Type B pancreatic cell (in vitro differentiated cells): ENCODE measurements around the gene PDE4B. TPM values are rescaled to one million over a fixed set of nuclear protein-coding genes. Genes with fewer than 3 reads are reported as not detected.

Experiments used
- DNase-seq: peaks from one replicate; pipeline ENCODE4 v3.0.0; 2021; ENCODE audit warnings: mixed read lengths; ENCODE audit not compliant: unreplicated experiment; ENCODE audit errors: extremely low spot score
- H3K27ac Mint-ChIP-seq: 2 replicates; pipeline ENCODE4 v1.8.0; 2021; ENCODE audit warnings: mild to moderate bottlenecking, mixed read lengths
- H3K27me3 Mint-ChIP-seq: 2 replicates; pipeline ENCODE4 v1.8.0; 2021; ENCODE audit warnings: mixed read lengths
- H3K36me3 Mint-ChIP-seq: 2 replicates; pipeline ENCODE4 v1.8.0; 2021; ENCODE audit warnings: mixed read lengths
- H3K4me1 Mint-ChIP-seq: one replicate; pipeline ENCODE4 v1.8.0; 2021; ENCODE audit warnings: mixed read lengths; ENCODE audit not compliant: unreplicated experiment
- H3K4me3 Mint-ChIP-seq: 2 replicates; pipeline ENCODE4 v1.8.0; 2021; ENCODE audit warnings: mild to moderate bottlenecking, mixed read lengths
- H3K9me3 Mint-ChIP-seq: 2 replicates; pipeline ENCODE4 v1.8.0; 2021; ENCODE audit warnings: mixed read lengths
- total RNA-seq: library from RNA; stranded (reverse); gene quantifications from 2 replicates; pipeline ENCODE4 v1.2.1, GENCODE V29; 2021; ENCODE audit warnings: low replicate concordance
- TF ChIP-seq, protein P1 (sequence below): fragments of 200-600 bp; sonication (generic); conservative IDR thresholded peaks from 2 replicates; pipeline ENCODE4 v1.5.0; 2021; ENCODE audit warnings: antibody characterized with exemption, mild to moderate bottlenecking

Gene PDE4B
- total RNA-seq, 1 donor from 2014 or later = 4.7 TPM

DNA sequence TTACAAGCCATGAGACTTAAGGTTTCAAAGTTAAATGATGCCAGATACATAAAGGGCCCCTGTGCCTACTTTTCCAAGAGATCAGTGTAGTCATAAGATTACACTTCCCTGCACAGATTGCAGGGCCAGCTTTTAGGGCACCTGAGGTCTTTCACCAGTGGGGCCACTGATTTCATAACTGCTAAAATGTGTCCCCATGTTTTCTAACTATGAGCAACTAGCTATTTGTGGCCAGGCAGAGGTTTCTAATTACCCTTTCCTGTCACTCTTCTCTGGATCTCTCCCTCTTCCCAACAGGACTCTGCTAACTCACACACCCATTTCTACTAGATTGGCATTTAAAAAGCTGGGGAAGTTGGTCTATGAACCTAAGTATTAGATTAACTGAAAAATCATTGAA lies 534.2 kb downstream of the PDE4B start:
- Mint-ChIP-seq H3K36me3 (no peaks in the 10 kb centered on the region), H3K27ac (no peak overlapping the region), H3K27me3 (no peaks in the 10 kb centered on the region), H3K9me3 (no peaks in the 10 kb centered on the region), H3K4me3 (no peak overlapping the region), H3K4me1 (peaks cover 9% of the 10 kb centered on the region)
- no peak for DNase-seq
- TF ChIP-seq, protein P1, sequence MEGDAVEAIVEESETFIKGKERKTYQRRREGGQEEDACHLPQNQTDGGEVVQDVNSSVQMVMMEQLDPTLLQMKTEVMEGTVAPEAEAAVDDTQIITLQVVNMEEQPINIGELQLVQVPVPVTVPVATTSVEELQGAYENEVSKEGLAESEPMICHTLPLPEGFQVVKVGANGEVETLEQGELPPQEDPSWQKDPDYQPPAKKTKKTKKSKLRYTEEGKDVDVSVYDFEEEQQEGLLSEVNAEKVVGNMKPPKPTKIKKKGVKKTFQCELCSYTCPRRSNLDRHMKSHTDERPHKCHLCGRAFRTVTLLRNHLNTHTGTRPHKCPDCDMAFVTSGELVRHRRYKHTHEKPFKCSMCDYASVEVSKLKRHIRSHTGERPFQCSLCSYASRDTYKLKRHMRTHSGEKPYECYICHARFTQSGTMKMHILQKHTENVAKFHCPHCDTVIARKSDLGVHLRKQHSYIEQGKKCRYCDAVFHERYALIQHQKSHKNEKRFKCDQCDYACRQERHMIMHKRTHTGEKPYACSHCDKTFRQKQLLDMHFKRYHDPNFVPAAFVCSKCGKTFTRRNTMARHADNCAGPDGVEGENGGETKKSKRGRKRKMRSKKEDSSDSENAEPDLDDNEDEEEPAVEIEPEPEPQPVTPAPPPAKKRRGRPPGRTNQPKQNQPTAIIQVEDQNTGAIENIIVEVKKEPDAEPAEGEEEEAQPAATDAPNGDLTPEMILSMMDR = no peak

DNA sequence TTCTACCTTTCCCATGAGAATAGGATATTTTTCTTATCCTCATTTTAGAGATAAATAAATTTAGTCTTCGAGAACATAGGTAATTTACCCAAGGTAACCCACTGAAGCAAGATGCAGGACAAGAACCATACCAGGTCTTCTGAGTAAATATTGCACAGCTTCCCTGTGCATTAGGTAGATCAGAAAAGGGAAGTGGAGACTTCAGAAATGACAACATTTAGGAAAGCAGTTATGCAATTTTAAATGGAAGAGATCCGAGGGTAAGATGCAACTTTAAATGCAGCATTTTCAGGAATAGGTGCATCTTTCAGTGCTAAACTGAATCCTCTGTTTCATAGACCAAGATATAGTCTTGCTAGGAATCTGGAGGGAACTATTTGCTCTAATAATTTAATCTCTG lies 534.9 kb downstream of the PDE4B start:
- DNase-seq = no peak
- Mint-ChIP-seq H3K27ac (no peak overlapping the region), H3K4me3 (no peak overlapping the region)

DNA sequence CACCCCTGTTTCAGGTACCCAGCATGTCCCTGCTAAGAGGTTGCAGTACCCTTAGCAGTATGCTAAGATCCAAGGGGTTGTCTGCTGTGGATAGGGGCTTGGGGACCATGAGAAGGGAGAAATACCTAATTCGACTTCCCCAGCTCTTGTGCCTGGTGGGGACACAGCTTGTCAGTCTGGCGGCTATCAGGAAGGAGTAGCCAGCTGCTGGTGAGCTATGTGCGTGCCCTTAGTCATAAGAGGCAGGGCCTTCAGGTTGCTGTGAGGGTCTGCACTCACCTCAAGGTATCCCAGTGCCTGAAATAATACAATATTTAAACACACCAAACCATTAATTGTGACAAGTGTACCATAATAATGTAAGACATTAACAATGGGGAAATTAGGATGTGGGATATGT lies 536.2 kb downstream of the PDE4B start:
- no peak overlapping the region for H3K27ac Mint-ChIP-seq
- no peak overlapping the region for H3K4me3 Mint-ChIP-seq
- peaks cover 26% of the 10 kb centered on the region for H3K4me1 Mint-ChIP-seq

More for the DNA sequence above, 534.9 kb downstream of the PDE4B start:
- TF ChIP-seq, protein P1 = no peak
- Mint-ChIP-seq H3K27me3 (peaks cover under 1% of the 10 kb centered on the region), H3K36me3 (no peaks in the 10 kb centered on the region), H3K4me1 (peaks cover 16% of the 10 kb centered on the region), H3K9me3 (no peaks in the 10 kb centered on the region)

DNA sequence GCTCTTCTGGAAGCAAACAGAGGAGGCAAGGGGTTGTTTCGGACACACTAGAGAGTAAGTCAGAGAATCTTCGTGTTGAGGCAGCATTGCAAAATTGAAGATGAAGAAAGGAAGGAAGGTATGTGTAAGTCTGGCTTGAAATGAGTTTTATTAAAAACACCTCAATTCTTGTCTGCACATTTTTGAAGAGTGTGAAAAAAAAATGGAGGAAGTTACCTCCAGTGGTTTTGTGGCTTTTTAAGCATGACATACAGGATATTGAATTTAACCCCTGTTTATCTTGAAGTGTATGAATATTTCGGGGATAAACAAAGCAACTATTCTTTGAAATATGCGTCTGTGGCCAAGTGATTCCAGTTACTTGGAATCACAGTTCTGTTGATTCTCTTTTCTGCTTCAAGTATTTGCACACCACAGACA lies 538.0 kb downstream of the PDE4B start:
- H3K27ac Mint-ChIP-seq = no peak overlapping the region
- TF ChIP-seq, protein P1 = no peak
- no peaks in the 10 kb centered on the region for H3K9me3 Mint-ChIP-seq
- peaks cover 36% of the 10 kb centered on the region for H3K4me1 Mint-ChIP-seq
- no peak for DNase-seq
- no peaks in the 10 kb centered on the region for H3K36me3 Mint-ChIP-seq
- H3K4me3 Mint-ChIP-seq = peak overlapping the region; percentile 34
- H3K27me3 Mint-ChIP-seq = peaks cover 6% of the 10 kb centered on the region

More for the DNA sequence above, 536.2 kb downstream of the PDE4B start:
- Mint-ChIP-seq H3K9me3 (no peaks in the 10 kb centered on the region), H3K27me3 (peaks cover 6% of the 10 kb centered on the region), H3K36me3 (no peaks in the 10 kb centered on the region)
- DNase-seq = no peak
- TF ChIP-seq, protein P1 = no peak

DNA sequence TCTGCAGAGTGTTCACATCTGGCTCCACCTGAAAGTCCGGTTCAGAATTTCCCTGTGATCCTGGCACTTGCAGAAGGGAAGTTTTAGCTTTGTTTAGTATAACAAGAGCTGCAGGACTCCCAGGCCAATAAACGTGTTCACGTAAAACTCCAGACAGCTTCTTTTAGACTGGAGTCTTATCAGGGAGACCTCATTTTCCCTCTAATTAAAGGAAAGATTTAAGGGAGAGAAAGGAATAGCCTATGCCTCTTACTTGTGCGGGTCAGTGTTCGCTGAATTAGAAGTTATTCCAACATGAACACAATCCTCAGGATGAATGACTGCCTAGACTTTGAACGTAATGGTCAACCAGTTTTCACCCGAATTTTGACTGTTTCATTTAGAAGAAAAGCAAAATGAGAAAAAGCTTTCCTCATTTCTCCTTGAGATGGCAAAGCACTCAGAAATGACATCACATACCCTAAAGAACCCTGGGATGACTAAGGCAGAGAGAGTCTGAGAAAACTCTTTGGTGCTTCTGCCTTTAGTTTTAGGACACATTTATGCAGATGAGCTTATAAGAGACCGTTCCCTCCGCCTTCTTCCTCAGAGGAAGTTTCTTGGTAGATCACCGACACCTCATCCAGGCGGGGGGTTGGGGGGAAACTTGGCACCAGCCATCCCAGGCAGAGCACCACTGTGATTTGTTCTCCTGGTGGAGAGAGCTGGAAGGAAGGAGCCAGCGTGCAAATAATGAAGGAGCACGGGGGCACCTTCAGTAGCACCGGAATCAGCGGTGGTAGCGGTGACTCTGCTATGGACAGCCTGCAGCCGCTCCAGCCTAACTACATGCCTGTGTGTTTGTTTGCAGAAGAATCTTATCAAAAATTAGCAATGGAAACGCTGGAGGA lies 539.2 kb downstream of the PDE4B start:
- H3K27me3 Mint-ChIP-seq = peaks cover 6% of the 10 kb centered on the region
- no peak for DNase-seq
- TF ChIP-seq, protein P1 = peak; percentile 67
- H3K27ac Mint-ChIP-seq = peak overlapping the region; percentile 57
- H3K4me1 Mint-ChIP-seq = peaks cover 45% of the 10 kb centered on the region
- no peaks in the 10 kb centered on the region for H3K9me3 Mint-ChIP-seq
- no peaks in the 10 kb centered on the region for H3K36me3 Mint-ChIP-seq
- peak overlapping the region; percentile 87 for H3K4me3 Mint-ChIP-seq
